Renal cortical epithelial cell (primary cell): ENCODE measurements around the gene EIF4E3. TPM values are rescaled to one million over a fixed set of nuclear protein-coding genes. Genes with fewer than 3 reads are reported as not detected.

Experiments
- DNase-seq: peaks from one replicate; pipeline ENCODE4 v3.0.0-alpha.2; 2011; ENCODE audit warnings: low read depth
- total RNA-seq: library from RNA; depleted of rRNA; stranded (reverse); fragments of >200 nt; gene quantifications from 2 replicates; pipeline ENCODE4 v1.2.3, GENCODE V29; 2014

EIF4E3 gene
- total RNA-seq, 1 donor from 2014 or later, result 7.5 TPM

DNA sequence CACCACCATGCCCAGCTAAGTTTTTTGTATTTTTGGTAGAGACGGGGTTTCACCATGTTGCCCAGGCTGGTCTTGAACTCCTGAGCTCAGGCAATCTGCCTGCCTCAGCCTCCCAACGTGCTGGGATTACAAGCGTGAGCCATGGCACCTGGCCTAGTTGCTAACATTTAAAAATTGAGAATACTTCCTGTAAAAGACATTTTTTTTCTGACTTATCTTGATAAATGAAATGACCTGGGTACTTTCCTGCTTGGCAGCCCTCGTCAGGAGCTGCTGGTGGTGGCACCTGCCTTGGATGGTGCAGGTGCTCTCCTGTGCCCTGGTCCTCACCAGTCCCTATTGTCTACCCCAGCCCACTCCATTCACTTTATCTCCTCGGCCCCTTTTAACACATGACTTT lies 74.8 kb downstream of the EIF4E3 start:
- DNase-seq, result no peak

DNA sequence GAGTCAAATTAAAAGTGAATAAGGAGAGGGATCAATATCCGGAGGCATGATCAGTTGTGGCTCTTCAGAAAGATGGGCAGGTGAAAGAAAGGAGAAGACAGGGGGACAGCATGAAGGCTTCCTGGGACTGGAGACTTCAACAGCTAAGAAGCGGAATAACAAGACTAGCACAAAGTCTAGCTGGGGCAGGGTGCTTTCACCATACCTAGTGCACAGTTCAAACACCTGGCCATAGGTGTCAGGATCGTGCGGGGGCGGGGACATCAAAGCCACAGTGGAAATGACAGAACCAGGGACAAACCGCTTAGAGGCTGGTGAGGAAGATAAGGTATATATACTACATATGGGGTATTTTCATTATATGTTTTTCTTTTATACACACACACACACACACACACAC lies 75.4 kb downstream of the EIF4E3 start:
- DNase-seq, result no peak

DNA sequence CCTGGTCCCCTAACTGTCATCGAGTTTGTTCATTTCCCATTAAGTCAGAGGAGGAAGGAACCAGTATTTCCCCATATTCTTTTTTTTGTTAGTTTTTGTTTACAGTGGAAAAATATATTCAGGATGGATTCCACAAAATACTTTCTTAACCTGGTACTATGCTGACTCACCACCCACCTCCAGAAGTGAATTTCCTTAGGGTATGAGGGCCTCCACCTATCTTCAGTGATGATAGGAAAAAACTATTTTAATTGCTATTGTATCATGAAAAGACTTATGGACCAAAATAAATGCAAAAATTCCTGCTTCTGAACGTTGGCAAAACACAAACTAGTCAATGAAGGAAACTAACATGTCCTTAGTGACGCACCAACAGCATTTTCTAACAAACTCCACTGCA lies 77.5 kb downstream of the EIF4E3 start:
- DNase-seq, result peak; percentile 49

DNA sequence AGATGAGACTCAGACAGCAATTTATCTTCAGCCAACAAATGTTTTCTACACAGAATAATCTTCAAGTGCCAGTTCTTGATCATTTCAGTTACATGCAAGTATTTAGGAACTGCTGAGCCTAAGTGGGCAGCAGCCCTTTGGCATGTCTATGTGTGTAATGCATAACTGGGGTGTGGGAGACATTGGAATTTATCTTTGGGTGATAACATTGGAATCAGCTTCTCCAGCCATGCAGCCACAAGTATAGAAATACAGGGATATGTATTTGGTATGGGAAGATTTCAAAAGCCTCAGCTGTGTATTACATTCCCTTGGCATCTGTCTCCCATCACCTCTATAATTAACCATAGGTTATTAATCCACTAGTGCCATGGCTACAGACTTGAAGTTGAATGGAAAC lies 78.2 kb downstream of the EIF4E3 start:
- no peak for DNase-seq

DNA sequence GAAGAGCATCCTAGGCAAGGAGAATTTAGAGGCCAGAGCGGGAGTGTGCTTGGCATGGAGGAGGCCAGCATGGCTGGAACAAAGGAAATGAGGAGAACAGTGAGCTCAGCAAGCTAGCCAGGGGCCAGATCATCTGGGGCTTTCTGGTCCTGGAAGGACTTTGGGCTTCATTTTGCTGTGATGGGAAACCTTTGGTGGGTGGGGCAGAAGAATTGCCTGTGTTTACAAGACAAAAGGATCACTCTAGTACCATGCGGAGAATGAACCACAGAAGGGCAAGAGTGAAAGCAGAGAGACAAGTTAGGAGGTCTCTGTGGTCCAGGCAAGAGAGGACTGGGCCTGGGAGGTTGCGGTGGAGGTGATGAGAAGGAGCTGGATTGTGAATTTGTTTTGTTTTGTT lies 80.1 kb downstream of the EIF4E3 start:
- no peak for DNase-seq

DNA sequence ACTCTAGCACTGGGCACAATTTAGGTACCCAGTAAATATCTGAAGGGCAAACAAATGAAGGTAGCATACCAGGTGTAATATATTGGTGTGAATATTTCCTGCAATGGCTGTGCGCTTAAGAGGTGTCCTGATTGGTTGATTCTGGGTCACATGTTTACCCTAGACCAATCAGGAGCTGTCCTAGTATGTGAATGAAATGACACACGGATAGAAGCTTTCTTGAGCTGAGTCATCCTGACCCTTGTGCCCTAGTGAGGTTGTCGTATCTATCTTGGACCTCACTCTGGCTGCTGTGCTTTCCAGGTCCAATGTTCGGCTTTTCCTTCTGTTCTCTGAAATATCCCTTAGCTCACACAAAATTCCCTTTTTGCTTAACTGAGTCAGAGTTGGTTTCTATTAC lies 83.5 kb downstream of the EIF4E3 start:
- peak; percentile 12 for DNase-seq

DNA sequence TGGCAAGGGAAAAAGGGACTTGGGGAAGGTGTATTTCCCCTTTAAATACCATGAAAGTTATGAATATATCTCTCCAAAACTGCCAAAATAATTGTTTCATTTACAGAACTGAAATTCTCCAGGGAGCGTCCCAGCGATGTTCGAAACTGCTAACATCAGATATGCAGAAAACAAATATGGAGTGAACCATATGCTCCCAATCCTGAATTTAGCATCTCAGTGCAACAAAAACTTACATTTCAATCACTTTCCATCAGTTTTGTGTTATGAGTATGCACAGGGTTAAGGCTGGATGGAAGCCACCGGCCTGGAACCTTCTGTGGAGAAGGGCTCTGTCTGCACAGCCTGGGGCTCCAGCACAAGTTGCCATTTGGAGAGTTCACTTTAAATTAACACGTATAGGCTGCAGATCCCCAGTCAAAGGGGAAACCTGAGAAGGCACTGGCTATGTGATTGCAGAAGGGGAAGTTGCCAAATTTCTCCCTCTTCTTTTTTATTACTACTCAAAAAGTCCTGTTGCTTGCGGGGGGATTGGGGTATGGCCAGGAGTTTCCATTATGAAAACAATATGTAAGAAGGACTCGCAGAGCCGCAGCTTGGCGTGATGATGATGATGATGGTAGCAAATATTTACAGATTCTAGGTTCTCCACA lies 84.7 kb downstream of the EIF4E3 start:
- no peak for DNase-seq

DNA sequence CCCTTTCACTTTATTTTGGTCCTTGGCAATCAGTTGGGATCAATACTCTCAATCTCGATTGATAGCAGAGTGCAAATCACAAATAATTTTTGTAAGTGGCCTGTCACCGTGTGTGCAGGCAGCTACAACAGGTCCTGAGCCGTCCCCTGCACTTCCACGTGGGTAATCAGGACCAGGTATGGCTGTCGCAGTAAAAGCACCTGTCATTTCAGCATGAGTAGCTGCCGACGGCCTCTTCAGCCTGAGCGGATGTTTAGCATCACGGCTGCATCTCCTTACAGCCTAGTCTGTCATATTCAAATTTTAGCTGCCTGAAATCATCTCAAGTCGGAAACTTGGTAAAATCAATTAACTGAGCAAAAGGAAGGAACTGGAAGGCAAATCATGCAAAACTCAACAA lies 88.7 kb downstream of the EIF4E3 start:
- DNase-seq, result no peak

DNA sequence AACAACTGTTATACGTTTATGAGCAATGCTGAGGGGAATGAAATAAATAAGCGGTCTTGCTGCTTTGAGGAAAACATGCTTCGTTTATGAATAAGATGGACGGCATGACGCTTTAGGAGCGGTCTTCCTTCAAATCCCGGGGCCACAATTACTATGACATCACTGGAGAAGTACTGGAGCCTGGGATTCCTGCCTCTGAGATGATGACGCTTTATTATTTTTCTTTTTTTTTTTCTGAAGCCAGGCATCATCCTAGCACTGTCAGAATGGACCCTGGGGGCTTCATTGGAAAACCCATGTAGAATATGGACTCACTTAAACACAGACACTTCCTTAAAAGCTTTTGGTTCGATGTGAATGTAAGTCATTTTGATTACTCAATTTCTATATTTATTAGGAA lies 89.2 kb downstream of the EIF4E3 start:
- DNase-seq, result no peak

DNA sequence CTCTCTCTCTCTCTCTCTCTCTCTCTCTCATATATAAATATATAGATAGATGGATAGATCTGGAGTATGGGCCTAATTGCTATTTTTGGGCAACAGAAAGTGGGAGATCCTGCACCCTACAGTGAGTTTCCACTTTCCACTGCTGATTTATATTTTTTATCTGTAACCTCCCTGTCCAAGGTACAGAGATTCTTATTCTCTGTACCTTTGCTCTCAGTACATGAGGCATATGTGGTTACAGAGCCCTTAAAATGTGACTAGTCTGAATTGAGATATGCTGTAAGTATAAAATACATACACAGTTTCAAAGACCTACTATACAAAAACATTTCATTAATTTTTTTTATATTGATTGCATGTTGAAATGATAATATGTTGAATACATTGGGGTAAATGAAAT lies 90.5 kb downstream of the EIF4E3 start:
- no peak for DNase-seq

DNA sequence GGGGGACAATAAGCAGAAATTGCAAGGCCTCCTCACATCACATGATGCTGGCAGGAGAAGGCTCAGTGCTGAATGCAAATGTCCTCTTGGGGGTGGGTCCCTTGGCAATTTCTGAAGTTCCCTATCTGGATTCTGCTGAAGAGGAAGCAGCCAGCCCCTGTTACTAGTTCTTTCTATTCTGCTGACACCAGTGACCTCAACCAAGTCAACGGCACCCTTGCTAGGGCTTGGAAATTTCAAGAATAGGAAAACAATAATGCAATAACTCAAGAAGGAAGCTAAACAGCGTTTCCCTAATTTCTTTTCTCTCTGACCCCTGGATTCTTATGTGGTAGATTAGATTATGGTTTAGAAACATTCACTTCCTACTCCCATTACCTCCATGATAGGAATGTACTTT lies 95.5 kb downstream of the EIF4E3 start:
- no peak for DNase-seq

DNA sequence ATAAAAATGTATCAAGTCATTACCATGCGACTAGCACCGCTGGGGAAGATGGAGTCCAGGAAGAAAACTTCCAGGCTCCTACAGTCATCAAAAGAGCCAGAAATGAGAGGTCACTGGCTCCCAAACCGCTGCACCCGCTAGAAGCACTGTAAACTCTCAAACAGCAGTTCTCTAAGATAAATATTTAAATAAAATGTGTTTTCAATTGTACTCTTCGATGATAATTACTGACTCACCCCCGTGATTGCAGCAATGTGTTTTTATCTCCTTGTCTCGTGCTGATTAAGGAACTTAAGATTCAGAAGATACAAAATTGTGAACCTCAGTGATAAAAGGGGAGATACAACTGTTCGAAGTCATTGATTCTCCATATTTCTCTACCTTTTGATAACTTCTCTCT lies 95.9 kb downstream of the EIF4E3 start:
- DNase-seq, result no peak

DNA sequence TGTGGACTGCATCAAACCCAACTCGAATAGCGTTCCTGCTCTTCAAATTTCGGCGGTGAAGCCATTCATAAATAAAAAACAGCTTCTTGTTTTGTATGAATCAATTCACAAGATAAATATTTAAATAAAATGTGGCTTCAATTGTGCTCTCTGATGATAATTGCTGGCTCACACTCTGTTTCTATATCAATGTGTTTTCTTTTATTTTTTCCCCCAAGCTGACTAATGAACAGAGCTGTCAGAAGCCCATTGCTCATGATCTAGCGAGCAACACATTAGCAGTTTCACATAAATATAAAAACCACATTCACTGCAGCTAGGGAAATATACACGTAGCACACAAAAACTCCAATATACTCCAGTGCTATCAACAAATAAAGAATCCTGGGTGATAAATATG lies 96.7 kb downstream of the EIF4E3 start:
- DNase-seq, result no peak

DNA sequence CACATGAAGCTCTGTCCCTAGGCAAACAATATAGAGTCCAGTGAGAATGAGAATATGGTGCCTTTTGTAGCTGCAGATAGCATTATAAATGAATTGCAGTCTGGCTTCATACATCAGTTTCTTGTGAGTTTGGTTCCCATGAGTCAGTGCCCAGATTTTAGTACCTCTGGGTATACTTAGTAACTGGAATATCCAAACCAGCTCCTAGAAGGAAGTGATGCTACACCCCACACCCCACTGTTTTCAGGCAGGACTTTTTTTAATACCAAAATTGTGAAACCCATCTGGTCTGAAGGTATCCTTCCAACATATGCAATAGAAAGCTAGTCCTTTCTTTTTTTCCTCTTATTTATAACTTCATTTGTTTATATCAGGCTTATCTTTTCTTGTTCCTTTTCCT lies 99.5 kb downstream of the EIF4E3 start:
- no peak for DNase-seq

Other genes with a start within 250 kb of the EIF4E3 start
- gene FOXP1, start 141.7 kb downstream of the EIF4E3 start, total RNA-seq, result 27.3 and 56.5 TPM in 2 replicates
- gene GPR27, start 28.5 kb upstream of the EIF4E3 start, total RNA-seq, result 4.0 and 6.2 TPM in 2 replicates
- not detected in 2 replicates for gene PROK2, start 59.7 kb upstream of the EIF4E3 start, total RNA-seq